Activated CD8-positive, alpha-beta memory T cell treated with anti-CD3 and anti-CD28 coated beads for 4 hours (primary cell): ENCODE results near the gene FASTK.

Source experiments
- DNase-seq, 2 donors: peaks; one replicate each; pipeline ENCODE4 v3.0.0-alpha.2; 2020; ENCODE audit warnings: low read depth in 2 of 2

Gene FASTK

DNA sequence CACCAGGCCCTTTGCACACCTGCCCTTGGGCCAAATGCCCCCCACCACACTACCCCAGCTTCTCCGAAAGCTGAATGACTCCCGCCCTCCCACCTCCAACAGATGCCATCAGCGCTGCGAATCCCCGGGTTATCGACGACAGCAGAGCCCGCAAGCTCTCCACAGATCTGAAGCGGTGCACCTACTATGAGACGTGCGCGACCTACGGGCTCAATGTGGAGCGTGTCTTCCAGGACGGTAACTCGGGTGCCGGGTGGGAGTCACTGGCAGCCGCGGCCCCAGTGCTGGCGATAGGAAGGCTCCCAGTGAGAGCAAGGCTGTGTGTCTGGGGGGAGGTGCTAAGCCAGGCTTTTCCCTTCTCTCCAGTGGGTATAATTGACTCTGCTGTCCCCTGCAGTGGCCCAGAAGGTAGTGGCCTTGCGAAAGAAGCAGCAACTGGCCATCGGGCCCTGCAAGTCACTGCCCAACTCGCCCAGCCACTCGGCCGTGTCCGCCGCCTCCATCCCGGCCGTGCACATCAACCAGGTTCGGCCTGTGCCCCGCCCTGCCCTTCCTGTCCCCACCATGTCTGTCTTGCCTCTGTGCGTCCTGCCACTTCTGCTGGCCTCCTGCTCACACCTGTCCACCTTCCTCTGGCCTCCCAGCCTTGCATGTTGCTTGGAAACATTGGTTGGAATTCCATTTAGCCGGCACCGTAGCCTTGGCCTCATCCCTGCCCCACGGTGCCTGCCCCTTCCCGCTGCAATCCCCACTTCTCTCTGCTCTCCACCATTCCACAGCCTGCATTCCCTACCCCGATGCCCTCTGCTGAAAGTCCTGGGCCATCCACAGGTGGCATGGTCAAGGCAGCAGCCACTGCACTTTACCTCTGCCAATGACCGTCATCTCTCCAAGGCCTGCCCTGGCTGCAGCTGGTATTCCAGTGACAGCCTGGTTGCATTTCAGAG, 37.8 kb upstream of the FASTK start:
- DNase-seq, result no peak

DNA sequence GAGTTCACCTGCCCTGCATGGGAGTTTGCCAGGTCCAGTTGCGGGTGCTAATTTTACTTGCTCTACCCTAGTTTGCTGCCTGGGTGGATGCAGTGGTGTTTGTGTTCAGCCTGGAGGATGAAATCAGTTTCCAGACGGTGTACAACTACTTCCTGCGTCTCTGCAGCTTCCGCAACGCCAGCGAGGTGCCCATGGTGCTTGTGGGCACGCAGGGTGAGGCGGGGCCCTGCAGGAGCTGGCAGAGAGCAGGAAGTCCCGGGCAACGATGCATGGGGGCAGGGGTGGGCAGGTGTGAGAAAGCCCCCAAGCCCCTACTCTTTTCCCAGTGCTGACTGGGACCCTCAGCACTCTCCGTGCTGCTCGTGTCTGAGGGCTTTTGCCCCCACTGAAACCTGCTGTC, 37.0 kb upstream of the FASTK start:
- DNase-seq, result no peak

DNA sequence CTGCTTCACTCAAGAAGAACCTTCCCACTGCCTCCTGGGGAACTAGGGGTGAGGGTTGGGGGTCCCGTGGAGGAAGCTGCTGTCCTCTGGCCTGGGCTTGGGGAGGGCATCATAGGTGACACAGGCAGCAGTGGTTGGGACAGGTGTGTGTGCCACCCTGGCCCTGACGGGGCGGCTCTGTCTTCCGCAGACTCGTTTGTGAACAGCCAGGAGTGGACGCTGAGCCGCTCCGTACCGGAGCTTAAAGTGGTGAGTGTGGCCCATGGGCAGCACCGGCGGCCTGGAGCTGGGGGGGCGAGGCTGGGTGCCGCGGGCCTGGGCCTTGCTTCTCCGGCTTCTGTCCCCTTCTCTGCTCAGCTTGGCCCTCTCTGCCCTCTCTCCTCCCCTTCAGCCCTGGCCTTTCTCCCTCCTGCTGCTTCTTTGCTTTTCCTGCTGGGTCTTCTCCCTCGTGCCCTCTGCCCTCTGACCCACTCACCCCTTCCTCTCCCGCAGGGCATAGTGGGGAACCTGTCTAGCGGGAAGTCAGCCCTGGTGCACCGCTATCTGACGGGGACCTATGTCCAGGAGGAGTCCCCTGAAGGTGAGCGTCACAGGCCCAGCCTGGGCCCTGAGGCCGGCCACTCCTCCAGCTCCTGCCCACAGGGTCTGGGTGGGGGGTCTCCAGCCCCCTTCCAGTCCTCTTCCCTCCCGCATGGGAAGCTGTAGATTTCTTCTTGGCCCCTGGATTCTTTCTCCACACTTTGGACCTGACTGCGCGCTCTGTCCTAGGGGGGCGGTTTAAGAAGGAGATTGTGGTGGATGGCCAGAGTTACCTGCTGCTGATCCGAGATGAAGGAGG, 36.2 kb upstream of the FASTK start:
- no peak for DNase-seq

DNA sequence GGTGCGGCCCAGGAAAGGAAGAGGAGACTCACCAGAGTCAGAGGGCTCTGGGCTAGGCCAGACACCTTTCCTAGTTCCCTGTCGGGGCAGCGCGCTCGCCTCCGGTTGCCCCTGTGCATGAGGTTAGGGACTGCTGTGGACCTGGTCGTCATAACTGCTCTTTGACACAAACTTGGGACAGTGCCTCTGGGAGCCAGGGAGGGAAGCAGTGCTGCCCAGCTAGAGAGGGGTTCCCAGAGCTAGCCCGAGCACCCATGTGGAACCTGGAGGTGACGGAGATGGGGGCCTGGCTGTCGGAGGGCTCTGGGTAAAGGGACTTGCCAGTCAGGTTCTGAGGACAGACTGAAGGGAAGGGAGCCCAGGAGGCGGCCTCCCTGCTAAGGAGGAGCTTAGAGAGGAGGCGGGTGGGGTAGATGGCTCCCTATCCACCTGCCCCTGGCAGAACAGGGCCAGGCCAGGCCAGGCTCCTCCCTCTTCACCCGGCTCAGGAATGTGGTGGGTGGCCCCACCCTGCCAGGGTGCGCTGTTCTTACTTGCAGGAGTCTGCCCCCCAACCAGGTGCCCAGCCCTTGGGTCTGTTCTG, 35.3 kb upstream of the FASTK start:
- DNase-seq, result no peak

DNA sequence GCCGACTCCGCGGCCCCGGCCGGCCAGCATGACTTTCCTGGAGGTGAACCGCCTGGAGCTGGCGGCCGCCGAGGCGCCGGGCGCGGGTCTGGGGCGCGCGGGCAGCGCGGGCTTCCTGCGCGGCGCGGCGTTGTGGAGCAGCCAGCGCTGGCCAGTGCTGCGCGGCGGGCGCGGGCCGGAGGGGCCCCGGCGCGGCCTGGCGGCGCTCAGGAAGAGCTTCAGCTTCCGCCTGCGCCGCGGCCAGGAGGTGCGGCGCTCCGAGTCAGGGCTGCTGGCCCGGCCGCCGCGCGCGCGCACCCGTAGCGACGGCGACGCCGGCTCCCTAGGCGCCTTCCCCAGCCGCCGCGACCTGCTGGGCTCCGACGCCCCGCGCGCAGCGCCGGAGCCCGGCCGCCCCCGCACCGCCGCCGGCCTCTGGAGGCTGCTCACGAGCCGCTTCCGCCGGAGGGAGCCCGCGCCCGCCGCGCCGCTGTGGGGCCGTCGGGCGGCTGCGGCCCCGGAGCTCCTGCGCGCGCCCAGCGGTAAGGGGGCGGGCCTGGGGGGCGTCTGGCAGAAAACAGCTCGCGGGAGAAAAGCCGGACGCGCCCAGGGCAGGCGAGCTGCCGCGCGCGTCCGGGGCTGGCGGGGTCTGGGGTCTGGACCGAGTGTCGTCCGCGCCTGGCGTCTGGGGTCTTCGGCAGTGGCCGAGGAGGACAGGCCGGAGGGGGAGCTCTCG, 34.7 kb upstream of the FASTK start:
- no peak for DNase-seq

DNA sequence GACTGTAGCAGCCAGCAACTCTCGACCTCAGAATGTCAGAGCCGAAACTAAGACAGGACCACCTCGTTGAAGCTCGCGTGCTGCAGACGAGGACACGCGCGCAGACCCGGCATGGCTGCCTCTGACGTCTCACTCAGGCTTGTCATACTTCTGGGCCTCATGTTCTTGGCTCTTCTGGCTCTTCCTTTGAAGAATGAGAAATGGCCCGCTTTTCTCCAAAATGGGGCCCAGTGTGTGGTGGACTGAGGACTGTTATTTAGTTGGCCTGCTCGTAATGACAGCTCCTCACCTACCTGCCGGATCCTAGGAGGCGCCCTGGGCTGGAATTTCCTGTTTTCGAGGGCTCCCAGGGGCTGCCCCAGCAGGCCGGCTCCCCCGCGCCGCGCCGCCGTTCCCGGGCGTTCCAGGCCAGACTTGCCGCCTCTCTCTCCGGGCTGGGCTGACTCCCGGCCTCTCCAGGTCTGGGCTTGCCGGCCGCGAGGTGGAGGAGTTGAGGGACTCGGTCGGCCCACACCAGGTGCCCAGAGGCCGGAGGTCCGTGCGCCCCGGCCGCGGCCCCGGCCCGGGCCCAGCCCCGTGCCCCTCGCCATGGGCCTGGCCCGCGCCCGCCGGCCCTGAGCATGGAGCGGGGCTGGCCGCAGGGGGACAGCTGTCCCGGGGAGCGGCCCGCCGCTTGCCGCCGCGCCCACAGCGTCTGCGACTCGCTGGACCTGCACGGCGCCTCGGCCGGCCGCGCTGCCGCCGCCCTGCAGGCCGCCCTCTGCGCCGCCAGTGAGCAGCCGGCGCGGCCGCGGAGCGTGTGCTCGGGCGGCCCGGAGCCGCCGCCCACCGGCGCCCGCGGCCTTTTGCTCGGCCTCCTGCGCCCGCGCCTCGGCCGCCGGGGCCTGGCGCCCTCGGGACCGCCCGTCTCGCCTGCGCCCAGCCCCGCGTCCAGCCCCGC, 33.8 kb upstream of the FASTK start:
- DNase-seq, result no peak

DNA sequence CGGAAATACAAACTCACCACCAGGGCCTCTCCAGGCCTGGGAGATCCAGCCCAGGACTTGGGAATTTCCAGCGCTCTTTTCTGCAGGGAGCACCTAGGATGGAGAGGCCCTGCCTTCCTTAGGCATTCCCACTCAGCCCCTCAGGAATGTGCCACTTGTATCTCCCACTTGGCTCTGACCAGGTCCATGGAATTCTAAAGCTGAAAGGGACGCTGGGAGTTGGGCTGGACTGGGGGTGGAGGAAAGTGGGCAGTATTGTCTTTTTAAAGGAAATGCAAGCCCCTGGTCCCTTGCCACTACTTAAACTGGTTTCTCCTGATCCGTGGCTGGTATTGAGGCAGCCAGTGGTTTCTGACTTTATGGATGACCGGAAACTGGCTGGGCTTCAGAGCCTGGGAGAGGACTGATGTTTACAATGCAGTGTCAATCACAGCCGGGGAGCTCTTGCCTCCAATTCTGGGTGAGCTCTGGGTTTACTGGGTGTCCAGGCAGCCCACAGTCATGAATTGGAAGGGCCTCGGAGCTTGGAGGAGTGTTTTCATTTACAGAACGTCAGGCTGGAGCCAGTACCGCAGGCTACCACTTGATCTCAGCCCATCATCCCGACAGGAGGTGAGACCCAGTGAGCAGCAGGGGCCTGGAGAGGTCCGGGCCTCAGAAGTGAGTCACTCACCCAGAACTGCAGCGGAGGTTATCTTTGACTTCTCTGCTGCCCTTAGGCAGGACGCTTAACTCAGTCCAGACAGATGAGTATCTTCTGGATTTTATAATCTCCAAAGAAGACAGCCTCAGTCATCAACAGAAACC, 32.9 kb upstream of the FASTK start:
- no peak for DNase-seq

DNA sequence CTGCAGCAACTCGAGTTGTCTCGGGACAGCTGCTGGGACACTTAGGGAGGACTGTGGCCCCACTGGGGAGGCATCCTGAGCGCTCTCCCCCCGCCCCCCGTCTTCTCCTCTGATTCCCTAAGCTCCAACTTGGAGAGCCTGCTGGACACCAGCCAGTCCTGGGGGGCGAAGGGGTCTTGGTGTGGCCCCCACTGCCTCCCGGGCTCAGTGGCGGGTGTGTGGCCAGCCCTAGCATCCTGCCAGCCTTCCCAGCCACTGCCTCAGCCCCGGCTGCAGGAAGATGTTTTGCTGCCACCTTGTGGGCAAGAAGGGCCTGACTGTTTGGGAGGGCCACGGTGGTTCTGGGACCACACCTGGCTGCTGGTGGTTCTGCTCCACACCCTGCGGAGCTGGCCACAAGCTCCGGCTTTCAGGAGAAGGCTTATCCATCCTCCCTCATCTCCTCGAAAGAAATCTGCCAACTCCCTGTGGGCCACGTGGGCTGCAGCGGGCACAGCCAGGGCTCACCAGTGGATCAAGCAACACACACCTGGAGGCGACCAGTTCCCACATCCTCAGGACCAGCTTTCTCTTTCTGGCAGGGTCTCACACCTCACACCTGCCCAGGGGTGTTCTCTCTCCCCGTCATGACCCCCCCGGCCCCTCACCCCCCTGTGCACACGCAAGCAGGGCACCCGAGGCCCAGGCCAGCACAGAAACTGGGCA, 30.5 kb upstream of the FASTK start:
- peak; percentile 39 to 56 for DNase-seq

DNA sequence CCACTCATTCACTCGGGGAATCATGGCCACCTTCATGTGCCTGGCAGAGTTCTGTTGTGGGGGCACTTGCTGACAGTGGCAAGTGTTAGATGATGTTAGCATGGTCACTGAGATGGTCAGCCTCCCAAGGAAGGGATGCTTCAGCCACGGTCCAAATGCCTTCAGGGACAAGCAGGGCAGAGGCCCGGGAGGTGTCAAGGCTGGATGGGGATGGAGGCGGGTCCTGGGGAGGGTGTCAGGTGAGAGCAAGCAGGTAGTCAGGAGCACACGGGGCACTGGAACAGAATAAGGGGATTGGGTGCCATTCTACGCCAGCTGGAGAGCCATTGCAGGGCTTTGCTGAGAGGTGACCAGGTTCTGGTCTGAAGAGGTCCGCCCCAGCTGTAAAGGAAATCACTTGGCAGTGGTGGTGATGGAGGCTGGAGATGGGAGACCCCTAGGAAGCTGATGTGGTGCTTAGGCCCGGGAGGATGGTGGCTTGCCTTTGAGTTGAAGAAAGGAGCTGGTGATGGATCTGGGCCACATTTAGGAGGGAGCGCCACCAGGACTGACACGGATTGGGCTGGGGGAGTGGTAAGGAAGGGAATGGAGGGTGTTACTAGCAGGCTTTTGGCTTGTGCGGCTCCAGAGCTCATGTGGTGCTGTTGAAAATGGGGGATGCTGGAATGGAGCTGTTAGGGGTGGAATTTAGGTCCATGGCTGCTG, 29.8 kb upstream of the FASTK start:
- DNase-seq, result no peak

DNA sequence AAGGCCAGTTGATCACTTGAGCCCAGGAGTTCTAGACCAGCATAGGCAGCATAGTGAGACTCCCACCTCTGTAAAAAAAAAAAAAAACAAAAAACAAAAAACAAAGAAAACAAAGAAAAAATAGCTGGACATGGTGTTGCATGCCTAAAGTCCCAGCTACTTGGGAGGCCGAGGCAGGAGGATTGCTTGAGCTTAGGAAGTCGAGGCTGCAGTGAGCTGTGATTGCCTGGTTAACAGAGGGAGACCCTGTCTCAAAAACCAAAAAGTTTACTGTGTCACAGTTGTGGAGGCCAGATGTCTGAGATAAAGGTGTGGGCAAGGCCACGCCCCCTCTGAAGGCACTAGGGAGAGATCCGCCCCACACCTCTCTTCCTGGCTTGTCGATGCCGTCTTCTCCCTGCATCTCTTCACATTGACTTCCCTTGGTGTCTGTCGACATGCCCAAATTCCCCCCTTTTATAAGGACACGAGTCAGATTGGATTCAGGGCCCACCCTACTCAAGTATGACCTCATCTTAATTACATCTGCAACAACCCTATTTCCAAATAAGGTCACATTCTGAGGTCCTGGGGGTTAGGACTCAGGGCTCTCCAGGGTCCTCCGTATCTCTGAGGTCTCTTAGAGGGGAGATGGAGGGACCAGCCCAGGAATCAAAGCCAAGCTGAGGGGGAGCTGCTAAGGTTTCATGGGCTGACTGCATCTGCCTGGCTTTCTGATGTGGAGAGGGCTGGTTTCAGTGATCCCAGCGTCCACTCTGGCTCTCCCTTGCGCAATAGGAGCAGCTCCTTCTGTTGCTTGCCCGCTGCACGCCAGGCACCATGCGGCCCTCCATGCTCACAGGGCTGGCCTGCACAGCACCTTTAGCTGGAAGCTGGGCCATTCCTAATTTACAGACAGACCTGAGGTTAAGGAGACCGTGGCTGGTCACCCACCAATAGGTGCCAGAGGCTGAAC, 28.8 kb upstream of the FASTK start:
- DNase-seq, result no peak

DNA sequence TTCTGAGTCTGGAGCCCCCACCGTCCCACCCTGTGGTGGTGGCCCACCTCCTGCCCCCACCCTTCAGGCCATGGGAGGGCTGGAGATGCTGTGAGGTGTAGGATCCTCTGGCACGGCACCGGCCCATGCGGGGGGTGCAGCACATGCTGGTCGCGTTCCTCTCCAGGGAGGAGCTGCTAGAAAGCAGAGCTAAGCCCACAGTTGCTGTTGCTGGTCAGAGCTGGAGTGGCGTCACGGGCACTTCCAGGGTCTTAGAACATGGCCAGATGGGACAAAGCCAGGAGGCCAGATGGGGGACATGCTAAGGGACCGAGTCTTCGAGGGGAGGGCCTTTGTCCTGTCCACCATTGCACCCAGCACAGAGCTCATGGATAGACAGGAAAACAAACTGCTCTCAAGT, 27.3 kb upstream of the FASTK start:
- DNase-seq, result no peak

DNA sequence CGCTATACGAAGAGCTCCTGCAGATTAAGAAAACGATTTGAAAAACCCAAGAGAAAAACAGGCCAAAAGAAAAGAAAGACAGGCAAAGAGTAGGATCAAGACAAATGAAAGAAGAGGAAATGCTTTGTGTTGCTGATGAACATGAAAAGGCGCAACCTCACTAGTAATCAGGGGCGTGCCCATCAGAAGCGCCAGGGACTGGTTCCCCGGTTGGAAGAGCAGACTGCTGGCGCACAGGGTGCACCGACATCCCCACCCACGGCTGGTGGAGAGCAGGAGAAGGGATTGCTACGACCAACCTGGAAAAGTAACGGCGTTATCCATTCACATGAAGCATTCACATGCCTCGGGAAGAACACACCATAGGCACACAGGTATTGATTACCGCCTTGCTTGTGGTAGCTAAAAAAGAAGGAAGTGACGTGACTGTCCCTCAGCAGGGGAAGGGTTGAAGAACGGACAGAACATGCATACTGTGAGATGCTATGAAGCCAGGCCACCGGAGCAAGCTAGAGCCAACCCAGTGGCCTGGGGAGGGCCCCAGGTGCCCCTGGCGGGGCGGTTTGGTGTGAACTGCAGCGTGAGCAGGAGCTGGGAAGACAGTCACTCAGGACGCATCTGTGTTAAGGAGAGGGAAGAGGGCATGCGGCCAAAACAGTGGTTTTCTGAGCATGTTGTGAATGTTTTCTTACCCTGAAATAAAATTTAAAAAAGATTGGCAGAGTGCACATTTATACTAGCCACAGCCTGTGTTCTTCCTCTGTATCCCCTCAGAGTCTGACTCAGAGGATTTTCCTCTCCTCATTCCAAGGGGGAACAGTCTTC, 24.0 kb upstream of the FASTK start:
- no peak for DNase-seq

DNA sequence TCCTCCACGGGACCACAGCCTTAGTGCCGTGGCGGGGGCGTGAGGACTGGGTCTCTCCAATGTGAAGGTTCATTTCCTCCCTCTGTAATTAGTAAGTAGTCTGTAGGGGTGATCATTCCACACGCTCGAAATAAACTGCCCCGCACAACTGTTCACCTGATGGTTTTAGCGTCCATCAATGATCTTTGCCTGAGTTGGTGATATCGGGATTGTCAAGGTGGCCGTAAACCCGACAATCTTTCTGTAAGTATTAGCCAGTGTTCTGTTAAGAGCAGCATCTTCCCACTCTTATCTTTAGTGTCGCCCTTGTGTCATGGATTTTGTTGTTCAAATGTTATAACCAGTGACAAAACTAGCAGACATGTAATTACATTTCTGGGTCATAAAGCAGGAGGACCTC, 23.4 kb upstream of the FASTK start:
- DNase-seq, result no peak

DNA sequence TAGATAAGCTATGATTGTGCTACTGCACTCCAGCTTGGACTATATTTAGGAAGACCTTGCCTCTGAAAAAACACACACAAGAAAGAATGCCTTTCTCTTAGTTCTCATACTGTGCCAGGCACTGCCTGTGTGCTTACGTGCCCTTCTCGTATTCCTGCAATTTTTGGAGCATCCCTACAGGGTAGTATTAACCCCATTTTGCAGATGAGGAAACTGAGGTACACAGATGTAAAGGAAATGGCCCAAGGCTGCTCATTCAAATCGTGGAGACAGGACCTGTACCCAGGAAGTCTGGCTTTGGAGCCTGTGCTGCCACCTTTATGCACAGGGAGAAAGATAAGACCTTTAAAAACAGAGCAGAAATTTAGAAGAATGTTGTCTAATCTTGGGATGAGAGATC, 22.4 kb upstream of the FASTK start:
- DNase-seq, result no peak

DNA sequence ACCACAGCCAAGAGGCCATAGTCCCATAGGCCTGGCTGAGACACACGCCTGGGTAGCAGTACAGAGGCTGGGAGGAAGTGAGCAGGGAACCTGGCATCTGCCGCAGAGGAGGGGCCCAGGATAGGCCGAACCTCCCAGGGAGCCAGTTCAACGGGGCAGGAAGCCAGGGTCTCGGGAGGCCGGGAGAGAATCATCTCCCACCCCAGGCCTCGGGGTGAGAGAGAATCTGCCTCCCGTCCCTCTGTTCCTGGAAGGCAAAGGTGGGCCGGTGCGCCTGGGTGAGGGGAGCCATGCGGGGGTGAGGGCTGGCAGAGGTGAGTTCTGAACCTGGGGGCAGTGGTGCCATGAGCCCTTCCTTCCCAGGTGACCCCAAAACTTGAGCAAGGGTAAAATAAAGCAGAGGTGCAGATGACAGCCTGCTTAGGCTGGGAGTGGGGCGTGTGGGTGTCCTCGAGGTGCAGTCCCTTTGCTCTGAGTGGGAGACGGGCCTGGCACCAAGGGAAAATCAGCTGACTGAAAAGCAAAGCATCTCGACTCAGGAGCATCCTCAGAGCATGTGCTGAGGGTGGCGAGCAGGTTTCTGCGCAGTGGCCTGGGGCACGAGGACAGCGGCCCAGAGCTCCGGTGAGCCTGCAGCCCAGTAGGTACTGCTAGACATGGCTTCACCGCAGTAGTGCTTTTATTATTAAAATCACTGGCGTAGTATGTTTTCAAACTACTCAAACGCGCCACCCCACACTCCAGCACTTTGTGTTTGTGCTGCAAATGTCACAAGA, 21.2 kb upstream of the FASTK start:
- DNase-seq, result no peak

DNA sequence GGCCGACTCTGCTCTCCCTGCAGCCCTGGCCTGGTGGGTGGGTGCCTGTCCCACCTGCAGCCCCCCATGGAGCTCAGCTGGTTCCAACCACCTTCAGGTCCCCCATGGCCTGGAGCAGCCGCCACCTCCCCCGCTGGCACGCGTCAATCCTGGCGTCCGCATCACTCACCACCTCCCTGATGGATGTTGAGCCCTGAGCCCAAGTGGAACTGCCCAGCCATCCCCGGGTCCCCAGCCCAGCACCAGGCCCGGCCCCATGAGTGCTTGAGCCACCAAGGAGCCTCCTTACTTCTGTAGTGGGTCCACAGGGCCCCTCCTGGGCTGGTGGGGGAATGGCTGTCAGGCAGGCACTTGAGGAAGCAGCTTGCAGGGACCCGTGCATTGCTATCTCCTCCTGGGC, 20.3 kb upstream of the FASTK start:
- no peak for DNase-seq
